SU-DHL-6 (cell line): ENCODE measurements around the gene SRRM4.

Experiments
- H2AFZ ChIP-seq: fragments of 200-600 bp; sonication (generic); 2 replicates; pipeline ENCODE4 v1.6.1; 2014; ENCODE audit warnings: low read depth, mild to moderate bottlenecking, moderate library complexity, mixed read lengths, antibody characterized with exemption, low read length; ENCODE audit not compliant: severe bottlenecking
- H3F3A ChIP-seq: fragments of 200-600 bp; shearing (Covaris generic); 2 replicates; pipeline ENCODE4 v1.6.0; 2016; ENCODE audit warnings: antibody characterized with exemption, mild to moderate bottlenecking; ENCODE audit not compliant: insufficient read depth
- H3K27ac ChIP-seq: fragments of 200-600 bp; sonication (generic); 2 replicates; pipeline ENCODE4 v1.5.1; 2016; ENCODE audit warnings: low read depth, mild to moderate bottlenecking, low read length, moderate library complexity, mixed read lengths
- H3K27me3 ChIP-seq: fragments of 200-600 bp; sonication (generic), shearing (Covaris generic); 2 replicates; pipeline ENCODE4 v1.6.0; 2014; ENCODE audit warnings: mild to moderate bottlenecking, low read length
- H3K36me3 ChIP-seq: fragments of 200-600 bp; sonication (generic); 2 replicates; pipeline ENCODE4 v1.6.1; 2014; ENCODE audit warnings: mild to moderate bottlenecking, low read length, mixed read lengths
- H3K4me2 ChIP-seq: fragments of 300-600, 200-600 bp; shearing (Covaris generic), sonication (generic); 2 replicates; pipeline ENCODE4 v1.6.0; 2014; ENCODE audit warnings: low read length, low read depth, mild to moderate bottlenecking; ENCODE audit not compliant: poor library complexity, severe bottlenecking
- H3K4me3 ChIP-seq: fragments of 200-600 bp; sonication (generic); 2 replicates; pipeline ENCODE4 v1.5.1; 2014; ENCODE audit warnings: antibody characterized with exemption, low read length, mild to moderate bottlenecking, mixed read lengths; ENCODE audit not compliant: insufficient read depth, poor library complexity, severe bottlenecking
- H3K79me2 ChIP-seq: fragments of 200-600 bp; sonication (generic); 2 replicates; pipeline ENCODE4 v1.6.1; 2014; ENCODE audit warnings: mild to moderate bottlenecking, low read length, moderate library complexity; ENCODE audit not compliant: insufficient read depth
- H3K9ac ChIP-seq: fragments of 200-600 bp; sonication (generic); 2 replicates; pipeline ENCODE4 v1.7.0; 2014; ENCODE audit warnings: mild to moderate bottlenecking, low read length
- H3K9me2 ChIP-seq: fragments of 200-600 bp; sonication (generic); replicated peaks from 2 replicates; pipeline ENCODE4 v1.6.1; 2014; ENCODE audit warnings: low read length; ENCODE audit not compliant: insufficient read depth
- H3K9me3 ChIP-seq: fragments of 200-600 bp; sonication (generic); 2 replicates; pipeline ENCODE4 v1.6.1; 2014; ENCODE audit warnings: low read length, mixed read lengths; ENCODE audit not compliant: insufficient read depth
- H4K20me1 ChIP-seq: fragments of 200-600 bp; sonication (generic); 2 replicates; pipeline ENCODE4 v1.6.1; 2014; ENCODE audit warnings: low read depth, mild to moderate bottlenecking, antibody characterized with exemption, low read length, moderate library complexity, mixed read lengths
- CTCF ChIP-seq: fragments of 200-600 bp; sonication (generic); IDR thresholded peaks from one replicate; pipeline ENCODE4 v1.5.1; 2017; ENCODE audit warnings: antibody characterized with exemption, mild to moderate bottlenecking, low read length, moderate library complexity; ENCODE audit not compliant: insufficient read depth, poor library complexity, severe bottlenecking
- EZH2phosphoT487 ChIP-seq: fragments of 200-600 bp; sonication (generic), shearing (Covaris generic); conservative IDR thresholded peaks from 2 replicates; pipeline ENCODE4 v1.6.1; 2018; ENCODE audit warnings: mild to moderate bottlenecking, antibody characterized with exemption, low read length, moderate library complexity, mixed read lengths

SRRM4 gene

GRCh38 chr12:119171691-119172425, 190.5 kb downstream of the SRRM4 start:
- Histone ChIP-seq H3K36me3 (no peaks in the 10 kb centered on the region), H2AFZ (no peak overlapping the region)

GRCh38 chr12:119175081-119175480, 193.7 kb downstream of the SRRM4 start:
- Histone ChIP-seq H3K27me3 (no peaks in the 10 kb centered on the region), H4K20me1 (no peaks in the 10 kb centered on the region), H3K27ac (no peak overlapping the region), H3K79me2 (no peaks in the 10 kb centered on the region), H3K9ac (no peak overlapping the region), H3K4me3 (no peak overlapping the region), H2AFZ (no peak overlapping the region), H3K9me3 (no peaks in the 10 kb centered on the region), H3K4me2 (no peak overlapping the region), H3K9me2 (no peaks in the 10 kb centered on the region), H3K36me3 (no peaks in the 10 kb centered on the region), H3F3A (no peaks in the 10 kb centered on the region)
- TF ChIP-seq CTCF (no peak), EZH2phosphoT487 (no peak)

More at GRCh38 chr12:119171691-119172425, 190.5 kb downstream of the SRRM4 start:
- Histone ChIP-seq H3F3A (no peaks in the 10 kb centered on the region), H3K9ac (no peak overlapping the region), H3K27me3 (no peaks in the 10 kb centered on the region), H3K27ac (no peak overlapping the region), H4K20me1 (no peaks in the 10 kb centered on the region), H3K9me3 (no peaks in the 10 kb centered on the region), H3K9me2 (no peaks in the 10 kb centered on the region), H3K4me2 (no peak overlapping the region), H3K4me3 (no peak overlapping the region), H3K79me2 (no peaks in the 10 kb centered on the region)
- no peak for TF ChIP-seq CTCF
- TF ChIP-seq EZH2phosphoT487, result no peak

- H3K4me2 ChIP-seq, result no peak overlapping the region
These were observed 195.1 kb downstream of the SRRM4 start for GRCh38 chr12:119176267-119177055.

More at GRCh38 chr12:119176267-119177055, 195.1 kb downstream of the SRRM4 start:
- H3F3A ChIP-seq, result no peaks in the 10 kb centered on the region
- no peak overlapping the region for H3K4me3 ChIP-seq
- H3K9me3 ChIP-seq, result no peaks in the 10 kb centered on the region
- H2AFZ ChIP-seq, result no peak overlapping the region
- H3K9ac ChIP-seq, result no peak overlapping the region
- no peaks in the 10 kb centered on the region for H3K36me3 ChIP-seq
- no peaks in the 10 kb centered on the region for H3K27me3 ChIP-seq
- no peaks in the 10 kb centered on the region for H4K20me1 ChIP-seq
- H3K9me2 ChIP-seq, result no peaks in the 10 kb centered on the region
- no peak overlapping the region for H3K27ac ChIP-seq
- TF ChIP-seq CTCF (no peak), EZH2phosphoT487 (no peak)
- H3K79me2 ChIP-seq, result no peaks in the 10 kb centered on the region
